ENCODE measurements around the gene ODC1.

GRCh38 chr2:10398496-10398895 lies 49.6 kb downstream of the ODC1 start:
- TF ChIP-seq POLR2A (IDR thresholded peaks at IDR 0.05) (no peak), CTCF (IDR thresholded peaks at IDR 0.05) (no peak)
